GM18520 (cell line): ENCODE results near the gene TMEM51.

ENCODE experiments used
- ATAC-seq: cut with Tn5 transposase; IDR thresholded peaks from one replicate; pipeline ENCODE4 v1.9.1; 2021; ENCODE audit not compliant: unreplicated experiment

The TMEM51 gene

DNA sequence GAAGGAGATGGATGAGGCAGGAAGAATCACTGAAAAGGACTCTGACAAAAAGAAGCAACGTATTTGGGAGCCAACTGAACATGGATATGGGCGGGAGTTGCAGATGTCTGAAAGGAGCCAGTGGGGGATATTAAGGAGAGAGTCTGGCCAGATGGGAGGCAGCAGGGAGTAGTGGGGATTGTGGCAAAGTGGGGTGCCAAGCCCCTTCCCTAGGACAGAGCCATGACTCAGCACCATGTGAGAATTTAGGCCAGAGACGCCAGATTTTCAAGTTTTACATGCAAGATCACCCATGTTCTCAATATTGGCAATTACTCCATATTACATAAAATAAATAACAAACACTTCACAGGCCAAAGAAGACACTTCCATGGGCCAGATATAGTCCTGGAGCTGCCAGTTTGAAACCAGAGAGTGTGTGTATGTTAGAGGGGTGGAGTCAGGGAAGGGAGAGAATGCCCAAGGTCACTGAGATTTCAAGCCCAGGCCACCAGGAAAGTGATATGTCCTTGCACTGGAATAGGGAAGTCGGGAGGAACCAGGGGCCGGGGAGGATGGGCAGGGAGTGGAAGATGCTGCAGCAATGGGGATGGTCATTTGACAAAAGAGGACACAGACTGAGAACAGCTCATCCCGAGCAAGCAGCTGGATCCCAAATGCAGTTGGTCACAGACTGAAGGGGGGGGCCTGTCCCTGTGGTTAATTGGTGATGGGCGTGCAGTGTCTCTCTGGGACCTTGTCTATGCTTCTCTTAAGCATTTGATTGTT is 23.5 kb downstream of the TMEM51 start:
- ATAC-seq: no peak

DNA sequence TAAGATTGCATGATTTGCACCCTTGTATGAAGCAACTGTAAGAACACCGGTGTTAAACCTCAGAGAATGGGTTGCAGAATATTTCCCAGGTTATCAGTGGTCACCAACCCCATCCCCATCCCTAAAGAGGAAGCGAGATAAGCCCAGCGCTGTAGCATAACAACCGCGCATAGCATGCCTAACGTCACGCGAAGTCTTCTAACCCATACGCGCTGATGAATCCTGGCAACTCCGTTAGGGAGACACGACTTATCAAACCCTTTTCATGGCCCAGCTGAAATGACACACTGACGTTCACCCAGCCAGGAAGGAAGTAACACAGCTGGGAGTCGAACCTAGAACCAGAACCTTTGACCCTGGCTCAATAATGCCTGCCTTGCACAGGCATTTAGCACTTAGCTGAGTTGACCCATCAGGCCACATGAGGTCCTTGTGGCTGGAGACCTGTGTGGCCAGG is 24.2 kb downstream of the TMEM51 start:
- no peak for ATAC-seq

DNA sequence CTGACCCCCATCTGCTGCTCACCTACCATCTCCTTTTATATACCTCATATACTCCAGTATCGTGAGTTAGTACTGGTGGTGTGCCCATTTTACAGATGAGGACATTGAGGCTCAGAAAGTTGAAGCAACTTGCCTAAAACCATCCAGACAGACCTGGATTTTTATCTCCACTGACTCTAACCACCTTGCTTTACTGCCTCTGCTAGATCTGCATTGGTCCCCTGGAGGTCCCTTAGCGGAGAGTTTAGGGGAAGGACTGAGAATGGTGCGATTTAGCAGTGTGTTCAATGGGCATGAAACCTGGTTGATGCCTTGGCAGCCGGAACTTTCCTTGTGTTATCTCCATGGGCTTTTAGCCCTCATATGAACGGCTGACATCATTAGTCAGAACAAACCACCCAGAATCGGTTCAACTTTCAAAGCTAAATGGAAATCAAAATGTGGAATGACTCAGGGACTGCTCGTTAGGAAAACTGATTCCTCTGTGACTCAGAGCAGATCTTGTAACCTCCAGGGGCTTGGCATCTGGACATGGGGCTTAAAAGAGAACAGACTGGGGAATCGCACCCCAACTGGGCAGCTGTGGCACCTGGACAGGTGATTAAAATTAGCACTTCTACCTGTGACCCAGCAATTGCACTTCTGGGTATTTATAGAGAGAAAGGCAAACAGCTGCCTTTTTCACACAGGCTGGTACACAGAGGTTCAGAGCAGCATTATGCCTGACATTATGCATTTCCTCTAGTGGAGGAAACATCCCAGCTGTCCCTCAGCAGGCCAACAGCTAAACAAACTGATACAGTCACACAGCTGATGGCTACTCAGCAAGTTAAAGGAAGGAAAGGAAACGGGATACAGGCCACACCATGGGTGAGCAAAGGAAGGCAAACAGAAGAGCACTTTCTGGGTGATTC is 25.3 kb downstream of the TMEM51 start:
- ATAC-seq: no peak

DNA sequence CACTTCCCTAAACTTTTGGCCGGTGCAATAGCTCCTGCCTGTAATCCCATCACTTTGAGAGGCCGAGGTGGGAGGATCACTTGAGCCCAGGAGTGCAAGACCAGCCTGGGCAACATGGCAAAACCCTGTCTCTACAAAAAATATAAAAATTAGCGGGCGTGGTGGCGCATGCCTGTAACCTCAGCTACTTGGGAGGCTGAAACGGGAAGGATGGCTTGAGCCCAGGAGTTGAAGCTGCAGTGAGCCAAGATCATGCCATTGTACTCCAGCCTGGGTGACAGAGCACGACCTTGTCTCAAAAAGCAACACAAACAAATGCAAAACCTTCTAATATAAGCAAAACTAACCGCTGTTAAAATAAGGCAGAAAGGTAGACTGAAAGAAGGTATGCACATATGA is 25.9 kb downstream of the TMEM51 start:
- no peak for ATAC-seq

DNA sequence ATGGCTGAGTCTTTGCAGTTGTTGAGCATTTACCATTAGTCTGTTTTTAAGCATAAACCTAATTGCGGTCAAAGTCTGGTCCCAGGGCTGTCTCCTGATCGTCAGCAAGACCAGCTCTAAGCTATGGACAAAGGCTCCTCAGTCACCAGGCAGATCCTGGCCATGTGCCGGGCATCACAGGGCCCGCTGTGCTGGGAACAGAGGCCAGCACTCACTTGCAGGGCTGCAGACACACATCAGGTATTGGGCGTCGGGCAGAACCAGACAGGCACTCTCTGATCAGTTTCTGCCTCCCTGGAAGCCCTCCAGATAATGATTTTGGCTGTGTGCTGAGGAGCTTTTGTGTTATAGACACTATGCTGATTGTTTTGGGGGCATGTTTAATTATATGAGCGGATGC is 26.6 kb downstream of the TMEM51 start:
- ATAC-seq: no peak

DNA sequence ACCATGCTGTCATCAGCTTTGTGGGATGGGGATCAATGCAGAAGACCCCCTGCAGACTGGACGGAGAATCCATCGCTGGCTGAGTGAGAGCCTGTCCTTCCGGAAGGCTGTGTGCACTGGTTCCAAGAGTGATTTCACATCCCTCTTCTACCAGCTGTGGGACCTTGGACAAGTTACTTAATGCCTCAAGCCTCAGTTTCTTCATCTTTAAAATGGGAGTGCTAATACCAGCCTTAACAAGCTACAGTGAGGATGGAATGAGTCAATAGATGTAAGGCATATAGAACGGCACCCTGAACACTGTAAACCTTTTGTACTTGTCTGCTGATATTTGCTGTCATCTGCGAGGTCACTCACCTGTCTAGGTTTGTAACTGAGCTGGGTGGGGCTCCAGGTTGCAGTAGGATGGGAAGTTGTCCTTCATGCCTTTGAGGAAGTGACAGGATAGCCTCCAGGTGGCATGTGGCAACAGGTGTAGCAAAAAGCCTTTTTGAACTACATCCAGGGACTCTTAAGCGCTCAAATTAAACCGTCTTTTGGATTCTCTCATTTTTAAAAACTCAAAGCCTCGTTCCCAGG is 27.5 kb downstream of the TMEM51 start:
- ATAC-seq: no peak

DNA sequence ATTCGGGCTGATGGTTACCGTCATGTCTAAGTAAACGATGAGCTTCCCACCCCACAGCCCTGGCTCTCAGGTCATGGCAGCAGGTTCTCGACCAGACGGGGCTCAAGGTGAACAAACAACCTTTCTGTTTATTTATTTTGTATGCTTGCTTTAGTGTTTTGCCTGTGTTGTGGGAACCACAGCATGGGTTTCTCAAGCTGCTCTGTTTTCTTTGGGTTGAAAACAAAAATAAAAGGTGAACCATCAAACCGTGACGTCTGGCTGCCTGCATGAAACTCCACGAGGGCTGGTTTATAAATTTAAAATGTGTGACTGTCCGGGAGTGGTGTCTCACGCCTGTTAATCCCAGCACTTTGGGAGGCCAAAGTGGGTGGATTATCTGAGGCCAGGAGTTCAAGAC is 28.0 kb downstream of the TMEM51 start:
- ATAC-seq: no peak

DNA sequence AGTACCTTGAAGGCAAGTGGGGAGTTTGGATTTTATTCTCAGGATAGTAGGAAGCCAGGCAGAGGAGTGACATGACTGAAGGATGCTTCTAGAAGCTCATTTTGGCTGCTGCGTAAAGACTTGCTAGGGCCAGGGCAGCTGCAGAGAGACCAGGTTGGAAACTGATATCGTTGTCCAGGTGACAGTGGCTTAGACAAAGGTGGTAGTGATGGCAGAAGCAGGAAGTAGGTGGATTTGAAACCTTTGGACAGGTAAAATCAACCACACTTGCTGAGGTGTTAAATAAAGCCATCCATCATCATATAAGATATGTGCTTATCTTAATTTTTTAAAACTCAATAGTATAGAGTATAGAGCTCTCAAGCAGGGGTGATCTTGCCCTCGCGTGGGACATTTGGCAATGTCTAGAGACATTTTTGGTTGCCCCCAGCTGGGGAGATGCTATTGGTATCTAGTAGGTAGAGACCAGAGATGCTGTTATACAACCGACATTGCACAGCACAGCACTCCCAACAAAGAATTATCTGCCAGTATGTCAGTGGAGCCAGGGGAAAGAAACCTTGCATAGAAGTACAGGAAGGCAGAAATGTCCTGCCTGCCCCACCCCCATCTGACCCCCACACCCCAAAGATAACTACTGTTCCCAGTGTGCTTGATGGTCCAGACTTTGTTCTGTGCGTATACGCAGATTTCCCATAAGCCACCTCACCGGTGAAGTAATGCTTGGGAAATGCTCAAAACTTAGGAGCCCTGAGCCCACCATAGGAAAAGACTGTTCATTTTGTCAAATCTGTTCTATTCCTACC is 31.1 kb downstream of the TMEM51 start:
- no peak for ATAC-seq

DNA sequence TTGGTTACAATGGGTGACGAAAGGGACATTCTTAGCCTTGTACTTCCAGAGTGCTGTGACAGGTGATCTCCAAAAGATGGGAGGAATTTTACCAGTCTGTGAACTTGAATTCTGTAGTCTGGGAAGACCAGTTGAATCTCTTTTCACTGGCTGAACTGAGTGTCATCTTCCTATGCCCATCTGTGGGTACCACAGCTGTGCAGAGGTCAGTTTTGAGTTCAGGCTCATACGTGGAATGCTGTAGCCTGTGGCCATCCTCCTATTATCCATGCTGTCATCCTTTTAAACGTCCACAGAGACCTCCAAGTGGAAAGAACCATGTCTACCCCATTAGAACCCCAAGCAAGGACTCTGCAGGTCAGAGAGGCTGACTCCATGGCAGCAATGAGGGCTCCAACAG is 32.1 kb downstream of the TMEM51 start:
- no peak for ATAC-seq

DNA sequence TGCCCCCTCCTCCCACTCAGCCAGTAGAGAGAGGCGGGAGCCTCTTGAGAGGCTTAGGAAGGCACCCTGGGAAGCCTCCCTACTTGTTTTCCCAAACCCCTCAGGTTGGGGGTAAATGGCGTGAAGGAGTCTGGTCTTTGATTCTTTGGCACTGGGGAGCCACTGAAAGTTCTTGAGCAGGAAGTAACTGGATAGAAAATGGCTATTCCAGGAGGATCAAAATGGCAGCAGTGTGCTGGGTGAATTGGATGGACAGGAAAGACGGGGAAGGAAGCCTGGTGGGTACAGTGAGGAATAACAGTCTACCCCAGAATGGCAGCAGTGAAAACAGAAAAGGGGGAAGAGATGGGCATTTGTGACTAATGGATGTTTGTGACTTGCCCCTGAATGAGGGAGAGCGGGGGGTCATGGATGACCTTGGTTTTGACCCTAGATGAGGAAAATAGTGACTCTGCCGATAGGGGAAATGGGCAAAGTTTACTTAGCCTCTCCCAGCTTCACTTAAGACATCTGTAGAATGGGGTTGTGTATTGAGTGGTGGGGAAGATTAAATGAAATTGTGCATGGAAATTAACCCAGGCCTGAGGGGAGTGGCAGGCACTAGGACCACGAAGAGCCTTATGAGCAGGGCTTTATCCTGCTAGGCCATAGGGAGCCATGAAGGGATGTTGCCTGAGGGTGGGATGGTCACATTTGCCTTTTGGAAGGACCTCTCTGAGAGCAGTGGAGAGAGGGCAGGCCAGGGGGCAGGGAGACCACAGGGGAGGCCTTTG is 32.7 kb downstream of the TMEM51 start:
- no peak for ATAC-seq

DNA sequence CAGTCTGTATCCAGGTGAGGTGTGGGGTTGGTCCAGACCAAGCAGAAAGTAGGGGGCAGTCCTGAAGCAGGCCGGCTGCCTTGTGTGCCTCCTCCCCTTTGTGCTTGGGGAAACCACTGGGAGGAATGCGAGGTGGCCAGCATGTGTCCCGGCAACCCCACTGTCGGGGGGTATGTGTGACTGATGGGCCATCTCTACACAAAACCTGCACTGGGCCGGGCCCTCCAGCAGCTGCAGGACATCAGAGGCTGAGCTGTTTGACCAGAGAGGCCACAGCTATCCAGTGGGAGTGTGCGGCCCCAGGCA is 33.3 kb downstream of the TMEM51 start:
- ATAC-seq: no peak

DNA sequence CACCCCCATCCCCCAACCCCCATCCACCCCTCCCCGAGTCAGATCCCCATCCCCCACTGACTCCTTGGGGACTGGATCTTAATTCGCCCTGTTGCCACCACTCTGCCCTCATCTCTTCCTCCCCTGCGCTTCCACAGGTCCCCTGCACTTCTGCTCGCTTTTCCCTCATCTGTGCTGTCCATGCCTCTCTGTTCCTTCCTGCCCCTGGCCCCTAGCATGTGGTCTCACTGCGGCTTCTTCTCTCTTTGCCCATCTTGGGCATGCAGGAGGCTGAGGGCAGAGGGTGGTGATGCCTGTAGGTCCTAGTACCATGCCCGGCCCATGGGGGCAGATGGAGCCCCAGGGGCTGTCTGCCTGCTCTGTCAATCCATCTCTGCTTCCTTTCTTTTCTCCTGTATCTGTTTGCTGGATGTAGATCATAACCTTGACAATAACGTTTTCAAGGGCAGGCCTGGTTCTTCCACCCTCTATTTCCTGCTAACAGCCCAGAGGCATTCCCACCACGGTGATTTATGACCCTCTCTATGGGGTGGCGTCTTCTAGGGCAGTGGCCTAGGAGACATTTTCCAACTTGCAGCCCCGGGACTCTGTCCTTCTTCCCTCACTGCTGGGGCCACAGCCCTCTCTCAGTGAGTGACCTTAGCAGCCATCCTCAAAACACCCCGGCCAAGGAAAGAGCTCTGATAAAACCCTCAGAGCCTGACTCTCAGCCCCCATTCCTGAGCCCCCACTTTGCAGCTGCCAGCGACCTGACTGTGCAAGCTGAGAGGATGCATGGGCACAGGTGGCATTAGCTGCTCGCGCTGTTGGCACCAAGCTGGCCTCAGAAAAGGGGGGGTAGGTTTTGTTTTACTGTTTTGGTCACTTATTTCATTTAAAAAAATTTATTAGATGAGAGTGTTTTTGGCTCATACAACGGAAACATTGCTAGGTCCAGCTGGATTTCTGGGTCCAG is 33.9 kb downstream of the TMEM51 start:
- ATAC-seq: no peak

DNA sequence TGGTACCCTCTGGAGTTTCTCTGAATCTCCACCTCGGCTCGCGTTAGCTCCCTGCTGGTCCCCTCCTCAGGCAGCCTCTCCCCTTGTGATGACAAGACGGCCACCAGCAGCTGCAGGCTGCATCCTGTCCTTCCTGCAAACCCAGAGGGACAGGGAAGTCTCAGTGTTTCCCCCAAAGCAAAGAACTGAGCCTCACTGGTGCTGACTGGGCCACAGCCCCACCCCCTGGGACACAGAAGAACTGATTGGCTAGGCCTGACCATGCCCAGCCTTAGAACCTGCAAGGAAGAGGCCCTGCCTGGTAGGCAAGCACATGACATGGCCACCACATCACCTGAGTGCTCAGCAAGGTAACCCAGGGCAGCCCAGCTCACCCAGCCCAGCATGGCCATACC is 34.6 kb downstream of the TMEM51 start:
- ATAC-seq: no peak

DNA sequence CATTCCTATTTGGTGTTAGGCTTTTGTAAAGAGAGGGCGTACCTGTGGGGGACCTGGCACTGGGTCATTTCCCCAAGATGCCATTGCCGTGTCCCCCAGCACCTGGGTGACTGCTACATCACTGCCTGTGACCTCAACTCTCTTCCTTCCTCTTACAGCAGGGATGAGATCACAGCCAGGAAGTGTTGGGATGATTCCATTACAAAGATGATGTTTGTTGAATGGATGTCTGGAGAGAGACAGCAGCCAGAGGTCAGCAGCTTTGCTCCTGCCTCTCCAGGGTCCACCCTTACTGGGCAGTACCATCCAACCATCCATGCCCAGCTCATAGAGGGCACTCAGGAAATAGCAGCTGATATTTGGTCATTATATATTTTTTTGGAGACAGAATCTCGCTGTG is 35.1 kb downstream of the TMEM51 start:
- no peak for ATAC-seq

DNA sequence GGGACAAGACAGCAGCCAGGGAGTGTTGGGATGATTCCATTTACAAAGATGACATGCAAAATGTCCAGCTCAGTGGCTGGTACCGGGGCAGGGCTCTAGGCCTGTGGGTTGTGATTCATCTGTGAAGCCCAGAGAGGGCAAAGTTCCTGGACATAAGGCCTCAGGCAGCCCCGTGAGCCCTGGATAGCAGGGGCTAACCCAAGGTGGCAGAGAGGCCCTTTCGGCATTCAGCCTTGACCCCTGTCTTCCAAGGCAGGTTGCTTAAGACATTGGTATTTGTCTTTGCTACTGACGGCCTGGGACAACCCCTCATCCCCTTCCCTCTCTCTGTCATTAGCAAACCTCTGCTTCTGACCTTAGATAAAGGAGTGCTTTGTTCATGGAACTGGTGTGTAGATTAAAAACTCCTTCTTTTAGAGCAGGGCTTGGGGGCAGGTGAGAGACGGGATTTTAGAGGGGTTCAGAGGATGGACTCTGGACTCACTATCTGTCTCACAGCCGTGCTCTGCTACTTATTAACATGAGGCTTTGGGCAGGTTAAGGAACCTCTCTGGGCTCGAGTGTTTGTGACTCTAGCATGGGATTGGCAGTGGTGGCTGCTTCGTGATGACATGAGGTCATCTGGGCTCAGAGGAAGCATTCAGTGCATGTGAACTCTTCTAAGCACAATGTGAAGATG is 36.3 kb downstream of the TMEM51 start:
- no peak for ATAC-seq

DNA sequence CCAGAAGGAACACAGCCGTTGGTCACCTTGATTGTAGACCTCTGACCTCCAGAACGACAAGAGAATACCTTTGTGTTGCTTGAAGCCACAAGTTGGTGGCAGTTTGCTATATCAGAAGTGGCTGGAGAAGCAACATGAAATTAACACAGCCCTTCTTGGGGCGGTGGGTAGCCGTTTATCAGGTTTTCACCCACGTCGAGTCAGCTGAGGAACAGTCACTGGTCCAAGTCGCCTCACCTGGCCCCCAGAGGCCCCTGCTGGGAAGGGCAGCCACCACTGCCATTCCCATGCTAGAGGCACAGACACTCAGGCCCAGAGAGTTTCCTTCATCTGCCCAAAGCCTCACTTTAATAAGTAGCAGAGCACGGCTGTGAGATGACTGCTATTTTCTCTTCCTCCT is 37.7 kb downstream of the TMEM51 start:
- no peak for ATAC-seq

DNA sequence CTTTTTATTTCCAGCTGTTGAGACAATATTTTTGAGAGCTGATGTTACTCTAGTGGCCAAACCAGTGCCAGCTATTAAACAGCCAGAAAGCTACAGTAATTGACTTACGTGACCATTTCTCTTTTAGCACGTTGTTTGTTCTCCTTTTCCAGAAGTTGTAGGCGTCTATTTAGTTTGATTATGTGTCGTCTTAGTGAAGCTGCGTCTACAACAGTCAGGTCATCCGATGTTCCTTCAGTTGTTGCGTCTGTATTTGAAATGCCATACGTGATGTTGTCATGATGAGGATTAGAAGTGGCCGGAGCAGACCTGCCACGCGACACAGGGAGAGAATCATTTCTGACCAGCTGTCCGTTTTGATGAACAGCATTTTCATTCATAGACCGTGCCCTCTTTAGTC is 38.2 kb downstream of the TMEM51 start:
- no peak for ATAC-seq

DNA sequence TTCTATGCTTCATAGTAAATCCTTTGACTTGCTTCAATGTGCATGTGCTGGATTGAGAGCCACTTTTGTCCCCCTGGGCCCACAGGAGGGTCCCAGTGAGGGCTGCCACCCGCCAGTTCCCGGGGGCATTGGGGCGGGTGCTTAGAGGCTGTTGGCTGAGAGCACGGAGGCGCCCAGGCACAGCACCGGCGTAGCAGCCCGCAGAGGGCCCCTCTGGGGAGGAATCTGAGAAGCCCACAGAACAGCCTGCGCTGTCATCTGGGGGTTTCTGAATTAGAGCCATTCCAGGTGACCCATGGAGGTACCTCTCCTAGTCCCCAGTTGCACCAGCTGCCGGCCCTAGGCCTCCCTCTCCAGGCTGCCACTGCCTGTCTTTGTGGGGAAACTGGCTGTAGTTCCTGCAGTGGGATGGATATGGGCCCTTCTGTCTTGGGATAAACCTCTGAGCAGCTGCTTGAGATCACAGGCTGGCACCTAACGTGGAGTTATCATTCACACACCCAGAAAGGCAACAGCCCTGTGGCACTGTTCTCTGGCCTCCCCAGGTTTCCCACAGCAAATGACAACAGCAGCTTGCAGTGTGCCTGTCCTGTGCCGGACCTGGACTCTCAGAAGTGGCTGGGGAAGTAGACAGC is 39.5 kb downstream of the TMEM51 start:
- no peak for ATAC-seq
